ENCODE measurements around the gene QSER1.

GRCh38 chr11:32990481-32990880, 97.9 kb downstream of the QSER1 start:
- no peak for TF ChIP-seq HDGF (IDR thresholded peaks at IDR 0.05; ENCODE audit: borderline replicate concordance)
- TF ChIP-seq ELF4 (IDR thresholded peaks at IDR 0.05): no peak

All from HEK293T (cell line).